PFSK-1 (cell line): ENCODE measurements around the gene CHAF1B.

Source experiments
- FOXP2 ChIP-seq: optimal IDR thresholded peaks from 2 replicates; pipeline ENCODE3; 2011; ENCODE audit warnings: borderline replicate concordance, control low read depth, inconsistent platforms; ENCODE audit not compliant: insufficient read depth; ENCODE audit errors: extremely low read length, extremely low read depth
- POLR2AphosphoS5 ChIP-seq: IDR thresholded peaks from 2 replicates; pipeline ENCODE4 v1.6.1; 2012; ENCODE audit warnings: low read depth, mild to moderate bottlenecking, control low read depth, low read length, moderate library complexity
- SIN3A ChIP-seq: IDR thresholded peaks from 2 replicates; pipeline ENCODE4 v1.6.1; 2012; ENCODE audit warnings: mild to moderate bottlenecking, low read length, moderate library complexity, borderline replicate concordance; ENCODE audit not compliant: insufficient read depth
- TAF1 ChIP-seq: IDR thresholded peaks from 2 replicates; pipeline ENCODE4 v1.6.1; 2012; ENCODE audit warnings: low read length, control low read depth, borderline replicate concordance; ENCODE audit not compliant: insufficient read depth
- TF ChIP-seq, protein P1 (sequence below), 2 experiments: IDR thresholded peaks; 2 replicates each; pipeline versions ENCODE4 v1.6.1 to v1.8.0; 2011 to 2012; ENCODE audit warnings: low read depth in 2 of 2, low read length in 2 of 2, control low read depth in 1 of 2, inconsistent platforms in 1 of 2, mild to moderate bottlenecking in 1 of 2, moderate library complexity in 1 of 2; ENCODE audit not compliant: insufficient read depth in 1 of 2

The CHAF1B gene

DNA sequence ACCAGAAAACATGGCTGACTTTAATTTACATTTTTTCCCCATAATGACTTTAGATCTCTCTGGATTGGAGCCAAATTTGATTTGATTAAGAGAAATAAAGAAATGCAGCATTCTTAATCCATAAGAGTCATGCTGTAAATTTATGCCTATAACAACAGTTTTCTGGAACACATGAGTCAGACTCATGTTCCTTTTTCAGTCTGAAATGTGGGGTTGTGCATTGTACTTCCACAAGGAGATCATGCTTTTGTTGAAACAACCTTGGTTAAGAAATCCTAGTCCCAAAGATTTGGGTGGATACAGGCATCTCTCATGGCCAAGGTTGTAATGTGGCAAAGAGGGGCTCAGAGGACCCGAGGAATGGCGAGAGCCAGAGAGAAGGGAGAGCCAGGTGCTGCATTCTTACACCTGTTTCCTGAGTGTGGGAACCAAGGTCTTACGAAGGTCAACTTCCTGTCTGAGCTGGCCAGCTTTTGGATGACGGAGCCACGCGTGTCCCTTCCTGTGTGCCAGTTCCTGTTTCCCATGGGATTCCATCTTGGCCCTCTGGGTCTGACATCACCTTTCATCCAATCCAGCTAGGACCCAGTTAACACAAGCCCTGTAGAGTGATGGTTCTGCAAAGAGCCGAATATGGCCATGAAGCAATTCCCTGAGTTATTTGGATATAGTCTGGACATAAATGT is 71.7 kb downstream of the CHAF1B start:
- TF ChIP-seq TAF1: no peak
- TF ChIP-seq POLR2AphosphoS5: no peak
- no peak for TF ChIP-seq SIN3A
- TF ChIP-seq FOXP2: no peak
- TF ChIP-seq, protein P1, sequence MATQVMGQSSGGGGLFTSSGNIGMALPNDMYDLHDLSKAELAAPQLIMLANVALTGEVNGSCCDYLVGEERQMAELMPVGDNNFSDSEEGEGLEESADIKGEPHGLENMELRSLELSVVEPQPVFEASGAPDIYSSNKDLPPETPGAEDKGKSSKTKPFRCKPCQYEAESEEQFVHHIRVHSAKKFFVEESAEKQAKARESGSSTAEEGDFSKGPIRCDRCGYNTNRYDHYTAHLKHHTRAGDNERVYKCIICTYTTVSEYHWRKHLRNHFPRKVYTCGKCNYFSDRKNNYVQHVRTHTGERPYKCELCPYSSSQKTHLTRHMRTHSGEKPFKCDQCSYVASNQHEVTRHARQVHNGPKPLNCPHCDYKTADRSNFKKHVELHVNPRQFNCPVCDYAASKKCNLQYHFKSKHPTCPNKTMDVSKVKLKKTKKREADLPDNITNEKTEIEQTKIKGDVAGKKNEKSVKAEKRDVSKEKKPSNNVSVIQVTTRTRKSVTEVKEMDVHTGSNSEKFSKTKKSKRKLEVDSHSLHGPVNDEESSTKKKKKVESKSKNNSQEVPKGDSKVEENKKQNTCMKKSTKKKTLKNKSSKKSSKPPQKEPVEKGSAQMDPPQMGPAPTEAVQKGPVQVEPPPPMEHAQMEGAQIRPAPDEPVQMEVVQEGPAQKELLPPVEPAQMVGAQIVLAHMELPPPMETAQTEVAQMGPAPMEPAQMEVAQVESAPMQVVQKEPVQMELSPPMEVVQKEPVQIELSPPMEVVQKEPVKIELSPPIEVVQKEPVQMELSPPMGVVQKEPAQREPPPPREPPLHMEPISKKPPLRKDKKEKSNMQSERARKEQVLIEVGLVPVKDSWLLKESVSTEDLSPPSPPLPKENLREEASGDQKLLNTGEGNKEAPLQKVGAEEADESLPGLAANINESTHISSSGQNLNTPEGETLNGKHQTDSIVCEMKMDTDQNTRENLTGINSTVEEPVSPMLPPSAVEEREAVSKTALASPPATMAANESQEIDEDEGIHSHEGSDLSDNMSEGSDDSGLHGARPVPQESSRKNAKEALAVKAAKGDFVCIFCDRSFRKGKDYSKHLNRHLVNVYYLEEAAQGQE (IDR thresholded peaks at IDR 0.05; ENCODE audit: insufficient read depth in 1 of 2, low read depth in 2 of 2, low read length in 2 of 2): no peak

DNA sequence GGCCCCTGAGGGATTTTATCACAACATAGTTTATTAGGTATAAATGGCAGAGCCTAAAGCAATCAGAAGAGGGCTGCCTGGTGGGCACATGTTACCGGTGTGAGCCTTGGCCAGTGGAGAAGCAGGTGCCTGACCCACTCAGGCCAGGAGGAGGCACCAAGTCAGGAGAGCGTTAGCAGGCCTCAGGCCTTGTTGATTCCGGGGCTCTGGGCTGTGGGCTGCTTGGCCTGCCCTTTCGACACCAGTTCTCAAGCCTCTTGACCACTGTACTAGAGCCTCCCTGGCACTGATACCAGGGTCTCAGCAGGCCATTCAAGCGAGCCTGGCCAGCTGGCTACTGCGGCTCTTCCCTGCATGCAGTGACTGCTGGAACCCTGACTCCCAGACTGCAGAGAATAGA is 73.9 kb downstream of the CHAF1B start:
- TF ChIP-seq FOXP2 (no peak), SIN3A (no peak), TAF1 (no peak), POLR2AphosphoS5 (no peak)
- TF ChIP-seq, protein P1 (IDR thresholded peaks at IDR 0.05; ENCODE audit: insufficient read depth in 1 of 2, low read depth in 2 of 2, low read length in 2 of 2): no peak

DNA sequence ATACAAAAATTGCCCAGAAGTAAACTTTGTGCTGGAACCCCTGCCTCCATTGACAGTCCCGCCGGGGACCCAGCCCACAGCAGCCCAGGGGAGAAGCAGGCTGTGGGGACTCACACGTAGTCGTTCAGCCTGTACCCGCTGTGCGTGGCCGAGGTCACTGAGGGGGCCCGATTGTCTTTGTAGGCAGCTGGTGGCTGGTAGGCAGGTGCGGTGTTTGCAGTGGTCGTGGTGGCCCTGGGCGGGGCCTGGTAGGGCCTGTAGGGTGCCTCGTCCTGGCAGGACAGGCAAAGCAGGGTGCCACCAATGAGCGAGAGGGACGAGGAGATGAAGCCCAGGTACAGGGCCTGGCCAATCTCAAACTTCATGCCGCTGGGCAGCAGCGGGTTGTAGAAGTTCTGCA is 75.7 kb downstream of the CHAF1B start:
- TF ChIP-seq TAF1 (no peak), FOXP2 (no peak), SIN3A (no peak), POLR2AphosphoS5 (no peak)
- TF ChIP-seq, protein P1 (IDR thresholded peaks at IDR 0.05; ENCODE audit: insufficient read depth in 1 of 2, low read depth in 2 of 2, low read length in 2 of 2): no peak

DNA sequence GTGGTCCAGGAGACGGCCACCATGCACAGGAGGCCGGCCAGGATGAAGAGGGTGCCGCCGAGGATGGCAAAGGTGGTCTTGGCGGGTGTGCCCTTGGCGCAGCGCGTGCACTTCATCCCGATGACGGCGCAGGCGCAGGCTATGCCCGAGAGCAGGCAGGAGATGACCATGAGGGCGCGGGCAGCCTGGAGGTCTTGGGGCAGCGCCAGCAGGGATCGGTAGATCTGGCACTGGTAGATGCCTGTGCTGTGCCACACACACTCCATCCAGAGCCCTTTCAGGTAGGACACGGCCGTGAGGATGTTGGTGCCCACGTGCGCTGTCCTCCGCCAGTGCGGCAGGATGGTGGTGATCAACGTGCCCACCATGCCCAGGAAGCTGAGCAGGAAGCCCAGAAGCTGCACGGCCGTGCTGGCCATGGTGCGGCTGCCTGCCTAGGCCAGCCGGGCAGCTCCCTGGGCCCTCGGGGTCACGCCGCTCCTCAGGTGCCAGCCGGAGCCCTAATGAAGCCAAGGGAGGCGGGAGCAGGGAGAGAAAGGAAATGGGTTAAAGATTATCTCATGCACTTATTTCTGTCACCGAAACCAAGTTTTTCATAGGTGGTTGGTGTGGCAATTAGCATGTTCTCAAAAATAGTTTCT is 76.2 kb downstream of the CHAF1B start:
- TF ChIP-seq FOXP2: no peak
- TF ChIP-seq, protein P1 (IDR thresholded peaks at IDR 0.05; ENCODE audit: insufficient read depth in 1 of 2, low read depth in 2 of 2, low read length in 2 of 2): no peak
- TF ChIP-seq POLR2AphosphoS5: no peak
- no peak for TF ChIP-seq TAF1
- no peak for TF ChIP-seq SIN3A
